Spleen (tissue), 7 donors: ENCODE measurements around the gene ENO2.

Experiments
- CTCF ChIP-seq, 11 experiments: fragments of 200-600 bp in 7 of 11; fragments of 450-650 bp in 4 of 11; sonication (generic) in 4 of 11; IDR thresholded peaks in 8 of 11; conservative IDR thresholded peaks in 3 of 11; 1 replicate in 7 of 11; 2 replicates in 4 of 11; pipeline versions ENCODE4 v1.4.0 to v1.8.0; 2016 to 2021; ENCODE audit warnings: antibody characterized with exemption in 11 of 11, inconsistent platforms in 4 of 11, mild to moderate bottlenecking in 1 of 11
- POLR2A ChIP-seq, 3 donors: fragments of 450-650 bp; IDR thresholded peaks; one replicate each; pipeline ENCODE4 v1.5.1; 2017; ENCODE audit warnings: antibody characterized with exemption in 3 of 3, mild to moderate bottlenecking in 1 of 3
- POLR2AphosphoS5 ChIP-seq, 3 donors: sonication (generic); formaldehyde crosslinking; IDR thresholded peaks; one replicate each; pipeline ENCODE4 v1.5.1; 2017; ENCODE audit warnings: antibody characterized with exemption in 3 of 3
- donor health status: DM: no; HTN: no; CAD: no; lungs with moderate emphysema.
- donor health status: DM: no; HTN: no; CAD: no.
- donor health status: DM: no; HTN: no; CAD: no.

GRCh38 chr12:6936636-6937480 is 22.5 kb downstream of the ENO2 start:
- TF ChIP-seq POLR2AphosphoS5 (IDR thresholded peaks at IDR 0.05): peak; percentile 56 to 67 (median 65)
- TF ChIP-seq CTCF (IDR thresholded peaks at IDR 0.05 in 8 of 11, conservative IDR thresholded peaks at IDR 0.05 in 3 of 11): peak in 1 of 11 experiments; percentile 23
- TF ChIP-seq POLR2A (IDR thresholded peaks at IDR 0.05): no peak
